ENCODE data around the gene CFAP69. TPM values are rescaled to one million over a fixed set of nuclear protein-coding genes. Genes with fewer than 3 reads are reported as not detected.

The CFAP69 gene
- total and polyA plus RNA-seq, 2 experiments from 2014 or later = 4.9 to 7.9 TPM

DNA sequence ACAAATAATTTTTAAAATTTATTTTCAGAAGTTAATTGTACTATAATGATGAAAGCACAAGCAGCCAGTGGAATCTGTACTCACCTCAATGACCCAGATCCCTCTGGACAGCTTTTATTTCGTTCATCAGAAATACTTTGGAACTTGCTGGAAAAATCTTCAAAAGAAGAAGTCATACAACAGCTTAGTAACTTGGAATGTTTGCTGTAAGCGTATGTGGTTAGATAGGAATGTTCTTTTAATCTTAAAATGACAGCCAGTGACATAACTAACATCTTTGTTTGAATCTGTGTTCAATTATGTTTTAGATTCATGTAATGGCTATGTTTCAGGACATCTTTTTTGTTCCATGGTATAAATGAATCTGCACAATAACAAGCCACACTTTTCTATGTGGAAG, 26.8 kb downstream of the CFAP69 start (continued):
- TF ChIP-seq, protein P1, sequence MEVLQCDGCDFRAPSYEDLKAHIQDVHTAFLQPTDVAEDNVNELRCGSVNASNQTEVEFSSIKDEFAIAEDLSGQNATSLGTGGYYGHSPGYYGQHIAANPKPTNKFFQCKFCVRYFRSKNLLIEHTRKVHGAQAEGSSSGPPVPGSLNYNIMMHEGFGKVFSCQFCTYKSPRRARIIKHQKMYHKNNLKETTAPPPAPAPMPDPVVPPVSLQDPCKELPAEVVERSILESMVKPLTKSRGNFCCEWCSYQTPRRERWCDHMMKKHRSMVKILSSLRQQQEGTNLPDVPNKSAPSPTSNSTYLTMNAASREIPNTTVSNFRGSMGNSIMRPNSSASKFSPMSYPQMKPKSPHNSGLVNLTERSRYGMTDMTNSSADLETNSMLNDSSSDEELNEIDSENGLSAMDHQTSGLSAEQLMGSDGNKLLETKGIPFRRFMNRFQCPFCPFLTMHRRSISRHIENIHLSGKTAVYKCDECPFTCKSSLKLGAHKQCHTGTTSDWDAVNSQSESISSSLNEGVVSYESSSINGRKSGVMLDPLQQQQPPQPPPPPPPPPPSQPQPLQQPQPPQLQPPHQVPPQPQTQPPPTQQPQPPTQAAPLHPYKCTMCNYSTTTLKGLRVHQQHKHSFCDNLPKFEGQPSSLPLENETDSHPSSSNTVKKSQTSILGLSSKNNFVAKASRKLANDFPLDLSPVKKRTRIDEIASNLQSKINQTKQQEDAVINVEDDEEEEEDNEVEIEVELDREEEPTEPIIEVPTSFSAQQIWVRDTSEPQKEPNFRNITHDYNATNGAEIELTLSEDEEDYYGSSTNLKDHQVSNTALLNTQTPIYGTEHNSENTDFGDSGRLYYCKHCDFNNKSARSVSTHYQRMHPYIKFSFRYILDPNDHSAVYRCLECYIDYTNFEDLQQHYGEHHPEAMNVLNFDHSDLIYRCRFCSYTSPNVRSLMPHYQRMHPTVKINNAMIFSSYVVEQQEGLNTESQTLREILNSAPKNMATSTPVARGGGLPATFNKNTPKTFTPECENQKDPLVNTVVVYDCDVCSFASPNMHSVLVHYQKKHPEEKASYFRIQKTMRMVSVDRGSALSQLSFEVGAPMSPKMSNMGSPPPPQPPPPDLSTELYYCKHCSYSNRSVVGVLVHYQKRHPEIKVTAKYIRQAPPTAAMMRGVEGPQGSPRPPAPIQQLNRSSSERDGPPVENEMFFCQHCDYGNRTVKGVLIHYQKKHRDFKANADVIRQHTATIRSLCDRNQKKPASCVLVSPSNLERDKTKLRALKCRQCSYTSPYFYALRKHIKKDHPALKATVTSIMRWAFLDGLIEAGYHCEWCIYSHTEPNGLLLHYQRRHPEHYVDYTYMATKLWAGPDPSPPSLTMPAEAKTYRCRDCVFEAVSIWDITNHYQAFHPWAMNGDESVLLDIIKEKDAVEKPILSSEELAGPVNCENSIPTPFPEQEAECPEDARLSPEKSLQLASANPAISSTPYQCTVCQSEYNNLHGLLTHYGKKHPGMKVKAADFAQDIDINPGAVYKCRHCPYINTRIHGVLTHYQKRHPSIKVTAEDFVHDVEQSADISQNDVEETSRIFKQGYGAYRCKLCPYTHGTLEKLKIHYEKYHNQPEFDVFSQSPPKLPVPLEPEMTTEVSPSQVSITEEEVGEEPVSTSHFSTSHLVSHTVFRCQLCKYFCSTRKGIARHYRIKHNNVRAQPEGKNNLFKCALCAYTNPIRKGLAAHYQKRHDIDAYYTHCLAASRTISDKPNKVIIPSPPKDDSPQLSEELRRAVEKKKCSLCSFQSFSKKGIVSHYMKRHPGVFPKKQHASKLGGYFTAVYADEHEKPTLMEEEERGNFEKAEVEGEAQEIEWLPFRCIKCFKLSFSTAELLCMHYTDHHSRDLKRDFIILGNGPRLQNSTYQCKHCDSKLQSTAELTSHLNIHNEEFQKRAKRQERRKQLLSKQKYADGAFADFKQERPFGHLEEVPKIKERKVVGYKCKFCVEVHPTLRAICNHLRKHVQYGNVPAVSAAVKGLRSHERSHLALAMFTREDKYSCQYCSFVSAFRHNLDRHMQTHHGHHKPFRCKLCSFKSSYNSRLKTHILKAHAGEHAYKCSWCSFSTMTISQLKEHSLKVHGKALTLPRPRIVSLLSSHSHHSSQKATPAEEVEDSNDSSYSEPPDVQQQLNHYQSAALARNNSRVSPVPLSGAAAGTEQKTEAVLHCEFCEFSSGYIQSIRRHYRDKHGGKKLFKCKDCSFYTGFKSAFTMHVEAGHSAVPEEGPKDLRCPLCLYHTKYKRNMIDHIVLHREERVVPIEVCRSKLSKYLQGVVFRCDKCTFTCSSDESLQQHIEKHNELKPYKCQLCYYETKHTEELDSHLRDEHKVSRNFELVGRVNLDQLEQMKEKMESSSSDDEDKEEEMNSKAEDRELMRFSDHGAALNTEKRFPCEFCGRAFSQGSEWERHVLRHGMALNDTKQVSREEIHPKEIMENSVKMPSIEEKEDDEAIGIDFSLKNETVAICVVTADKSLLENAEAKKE (CRISPR knock-in tag; IDR thresholded peaks at IDR 0.05) = no peak
- no peak for TF ChIP-seq EZH2phosphoT487 (IDR thresholded peaks at IDR 0.05; ENCODE audit: unreplicated experiment)
- no peak for TF ChIP-seq ZNF331 (CRISPR knock-in tag; IDR thresholded peaks at IDR 0.05; ENCODE audit: low read depth)

DNA sequence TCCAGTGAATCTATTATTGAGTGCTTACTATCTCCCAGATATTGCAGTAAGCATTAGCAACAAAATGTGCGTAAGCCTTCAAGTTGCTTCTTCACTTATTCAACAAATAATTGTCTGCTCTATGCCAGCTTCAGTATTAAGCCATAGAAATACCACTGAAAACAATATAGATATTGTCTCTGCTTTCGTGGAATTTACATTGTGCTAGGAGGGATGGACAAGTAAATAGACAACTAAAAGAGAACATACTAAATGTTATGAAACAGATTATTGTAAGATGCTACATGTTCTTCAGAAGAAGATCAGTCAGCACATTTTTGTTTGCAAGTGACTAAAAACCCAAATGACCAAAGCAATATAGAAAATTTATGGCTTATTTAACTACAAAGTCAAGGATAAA, 27.3 kb downstream of the CFAP69 start:
- H3K9me2 ChIP-seq (ENCODE audit: insufficient read depth) = no peaks in the 10 kb centered on the region
- H3K27ac ChIP-seq (ENCODE audit: low read depth) = no peak overlapping the region
- no peak overlapping the region for H3K4me3 ChIP-seq
- no peak overlapping the region for H3K27ac Mint-ChIP-seq
- no peaks in the 10 kb centered on the region for H3K36me3 Mint-ChIP-seq (ENCODE audit: low read depth)
- ATAC-seq = no peak
- H4K20me1 ChIP-seq (replicated peaks; ENCODE audit: insufficient read depth) = no peaks in the 10 kb centered on the region
- no peak for DNase-seq (ENCODE audit: low spot score)
- H3K27me3 Mint-ChIP-seq (ENCODE audit: insufficient read depth, low read depth, poor library complexity) = no peaks in the 10 kb centered on the region
- no peaks in the 10 kb centered on the region for H3K4me1 Mint-ChIP-seq
- no peak overlapping the region for H2AFZ ChIP-seq
- no peak overlapping the region for H3K4me3 Mint-ChIP-seq
- H3F3A ChIP-seq (replicated peaks; ENCODE audit: low read depth) = no peaks in the 10 kb centered on the region
- H3K79me2 ChIP-seq (replicated peaks; ENCODE audit: insufficient read depth) = no peaks in the 10 kb centered on the region
- H3K27me3 ChIP-seq (ENCODE audit: insufficient read depth) = no peaks in the 10 kb centered on the region
- no peak overlapping the region for H3K4me2 ChIP-seq
- H3K9me3 Mint-ChIP-seq = no peaks in the 10 kb centered on the region
- TF ChIP-seq EZH2 (IDR thresholded peaks at IDR 0.05; ENCODE audit: low read depth, unreplicated experiment) = no peak
- no peak for TF ChIP-seq REST (IDR thresholded peaks at IDR 0.05; ENCODE audit: unreplicated experiment)
- TF ChIP-seq CREB1 (CRISPR knock-in tag; IDR thresholded peaks at IDR 0.05; ENCODE audit: low read depth) = no peak
- TF ChIP-seq, protein P2, sequence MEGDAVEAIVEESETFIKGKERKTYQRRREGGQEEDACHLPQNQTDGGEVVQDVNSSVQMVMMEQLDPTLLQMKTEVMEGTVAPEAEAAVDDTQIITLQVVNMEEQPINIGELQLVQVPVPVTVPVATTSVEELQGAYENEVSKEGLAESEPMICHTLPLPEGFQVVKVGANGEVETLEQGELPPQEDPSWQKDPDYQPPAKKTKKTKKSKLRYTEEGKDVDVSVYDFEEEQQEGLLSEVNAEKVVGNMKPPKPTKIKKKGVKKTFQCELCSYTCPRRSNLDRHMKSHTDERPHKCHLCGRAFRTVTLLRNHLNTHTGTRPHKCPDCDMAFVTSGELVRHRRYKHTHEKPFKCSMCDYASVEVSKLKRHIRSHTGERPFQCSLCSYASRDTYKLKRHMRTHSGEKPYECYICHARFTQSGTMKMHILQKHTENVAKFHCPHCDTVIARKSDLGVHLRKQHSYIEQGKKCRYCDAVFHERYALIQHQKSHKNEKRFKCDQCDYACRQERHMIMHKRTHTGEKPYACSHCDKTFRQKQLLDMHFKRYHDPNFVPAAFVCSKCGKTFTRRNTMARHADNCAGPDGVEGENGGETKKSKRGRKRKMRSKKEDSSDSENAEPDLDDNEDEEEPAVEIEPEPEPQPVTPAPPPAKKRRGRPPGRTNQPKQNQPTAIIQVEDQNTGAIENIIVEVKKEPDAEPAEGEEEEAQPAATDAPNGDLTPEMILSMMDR (conservative IDR thresholded peaks at IDR 0.05; ENCODE audit: low read depth in 2 of 2) = no peak
- no peak for TF ChIP-seq POLR2AphosphoS5 (IDR thresholded peaks at IDR 0.05; ENCODE audit: low read depth)
- no peak for TF ChIP-seq ZNF331 (CRISPR knock-in tag; IDR thresholded peaks at IDR 0.05; ENCODE audit: low read depth)
- TF ChIP-seq ZNF114 (CRISPR knock-in tag; IDR thresholded peaks at IDR 0.05) = no peak
- H3K36me3 ChIP-seq (ENCODE audit: insufficient read depth) = no peaks in the 10 kb centered on the region
- no peaks in the 10 kb centered on the region for H3K4me1 ChIP-seq (ENCODE audit: insufficient read depth)

Data from GM23338 (cell line).